B cell (primary cell): ENCODE measurements around the gene MECR. TPM values are rescaled to one million over a fixed set of nuclear protein-coding genes. Genes with fewer than 3 reads are reported as not detected.

ENCODE experiments used
- ATAC-seq: fragments of 200-7000 bp; cut with Tn5 transposase; one replicate; pipeline ENCODE4 v1.10.0; 2021; ENCODE audit warnings: low read depth, mild to moderate bottlenecking, moderate number of reproducible peaks, moderate library complexity
- CTCF ChIA-PET: fragments of 350-600 bp; sonication (Branson Sonifier 250); formaldehyde crosslinking; loops from one replicate; lab custom pipeline; 2021; ENCODE audit warnings: antibody characterized with exemption, inconsistent platforms; lab: Charles Lee
- POLR2A ChIA-PET: fragments of 350-600 bp; sonication (Branson Sonifier 250); formaldehyde crosslinking; loops from one replicate; lab custom pipeline; 2021; ENCODE audit warnings: antibody characterized with exemption; lab: Charles Lee
- DNase-seq: peaks from one replicate; pipeline ENCODE4 v3.0.0; 2013
- H2AFZ ChIP-seq: 2 replicates; pipeline ENCODE4 v1.6.1; 2012; ENCODE audit warnings: mild to moderate bottlenecking, low read depth, low read length; ENCODE audit not compliant: insufficient read depth, poor library complexity, severe bottlenecking
- H3K27ac ChIP-seq, 2 donors: 1 replicate in 1 of 2; 2 replicates in 1 of 2; pipeline ENCODE4 v1.5.1; 2012 to 2013; ENCODE audit warnings: low read length in 2 of 2, mild to moderate bottlenecking in 2 of 2, moderate library complexity in 1 of 2
- H3K27me3 ChIP-seq, 4 experiments: fragments of 200-600 bp in 1 of 4; sonication (generic) in 1 of 4; replicated peaks in 1 of 4; 1 replicate in 2 of 4; 2 replicates in 2 of 4; pipeline versions ENCODE4 v1.6.1 to v1.7.0; 2013 to 2016; ENCODE audit warnings: low read length in 3 of 4, mild to moderate bottlenecking in 2 of 4, mixed read lengths in 1 of 4, moderate library complexity in 1 of 4; ENCODE audit not compliant: insufficient read depth in 4 of 4, control insufficient read depth in 3 of 4; ENCODE audit errors: control extremely low read depth in 1 of 4
- H3K36me3 ChIP-seq, 2 experiments: replicated peaks in 1 of 2; 1 replicate in 1 of 2; 2 replicates in 1 of 2; pipeline versions ENCODE4 v1.6.1 to v1.7.1; 2013; ENCODE audit warnings: low read length in 1 of 2; ENCODE audit not compliant: insufficient read depth in 2 of 2, control insufficient read depth in 1 of 2; ENCODE audit errors: control extremely low read depth in 1 of 2, extremely low read depth in 1 of 2
- H3K4me1 ChIP-seq, 2 donors: fragments of 200-600 bp in 1 of 2; sonication (generic) in 1 of 2; 1 replicate in 1 of 2; 2 replicates in 1 of 2; pipeline versions ENCODE4 v1.5.1 to v1.6.1; 2013 to 2017; ENCODE audit warnings: low read length in 2 of 2; ENCODE audit not compliant: control insufficient read depth in 2 of 2, insufficient read depth in 2 of 2
- H3K4me2 ChIP-seq: replicated peaks from 2 replicates; pipeline ENCODE3; 2012; ENCODE audit warnings: mild to moderate bottlenecking, low read depth, low read length; ENCODE audit not compliant: poor library complexity, severe bottlenecking
- H3K4me3 ChIP-seq, 5 experiments: fragments of 200-600 bp in 1 of 5; sonication (generic) in 1 of 5; 1 replicate in 3 of 5; 2 replicates in 2 of 5; pipeline versions ENCODE4 v1.5.1 to v1.7.0; 2011 to 2016; ENCODE audit warnings: low read length in 4 of 5, mild to moderate bottlenecking in 4 of 5, low read depth in 2 of 5, control low read depth in 1 of 5, moderate library complexity in 1 of 5; ENCODE audit not compliant: insufficient read depth in 1 of 5; ENCODE audit errors: control extremely low read depth in 1 of 5, extremely low read depth in 1 of 5
- H3K79me2 ChIP-seq: fragments of 200-600 bp; sonication (generic); one replicate; pipeline ENCODE4 v1.6.0; 2016; ENCODE audit warnings: low read length; ENCODE audit not compliant: control insufficient read depth, insufficient read depth
- H3K9ac ChIP-seq: fragments of 200-600 bp; sonication (generic); 2 replicates; pipeline ENCODE4 v1.6.1; 2017; ENCODE audit warnings: mild to moderate bottlenecking, low read length, moderate library complexity
- H3K9me3 ChIP-seq, 3 donors: one replicate each; pipeline versions ENCODE4 v1.6.1 to v1.7.1; 2013; ENCODE audit warnings: low read length in 2 of 3; ENCODE audit not compliant: control insufficient read depth in 2 of 3, insufficient read depth in 1 of 3; ENCODE audit errors: control extremely low read depth in 1 of 3
- H4K20me1 ChIP-seq: 2 replicates; pipeline ENCODE4 v1.6.0; 2012; ENCODE audit warnings: mild to moderate bottlenecking, low read length; ENCODE audit not compliant: insufficient read depth, control insufficient read depth, poor library complexity, severe bottlenecking
- H3K27ac Mint-ChIP-seq: one replicate; pipeline ENCODE4 v1.8.0; 2021; ENCODE audit warnings: mixed read lengths
- H3K27me3 Mint-ChIP-seq: one replicate; pipeline ENCODE4 v1.8.0; 2021; ENCODE audit warnings: mixed read lengths
- H3K4me1 Mint-ChIP-seq: one replicate; pipeline ENCODE4 v1.8.0; 2021; ENCODE audit warnings: mixed read lengths
- H3K4me3 Mint-ChIP-seq: one replicate; pipeline ENCODE4 v1.8.0; 2021; ENCODE audit warnings: mixed read lengths
- H3K9me3 Mint-ChIP-seq: one replicate; pipeline ENCODE4 v1.8.0; 2022; ENCODE audit warnings: mixed read lengths; ENCODE audit not compliant: insufficient read depth
- EZH2 ChIP-seq: IDR thresholded peaks from 2 replicates; pipeline ENCODE4 v1.6.1; 2012; ENCODE audit warnings: borderline replicate concordance, low read depth, mild to moderate bottlenecking, moderate library complexity, low read length; ENCODE audit not compliant: insufficient read depth, poor library complexity, severe bottlenecking
- WGBS: methylation state at CpG from one replicate; pipeline ENCODE4 v1.1.5; 2013; ENCODE audit warnings: missing lambda C conversion rate; ENCODE audit not compliant: insufficient coverage; 5-methylcytosine and 5-hydroxymethylcytosine counted together
- intact Hi-C: fragments of 100-400 bp; cut with micrococcal nuclease; formaldehyde crosslinking; loops from one replicate; pipeline ENCODE4 v1.10.0; 2022
- polyA plus RNA-seq: library from polyadenylated mRNA; depleted of rRNA; stranded (reverse); fragments of >200 nt; gene quantifications from 2 replicates; pipeline ENCODE4 v1.2.3, GENCODE V29; 2012
- small RNA-seq: library from RNA; depleted of rRNA; stranded (forward); fragments of <200 nt; gene quantifications from one replicate; pipeline ENCODE3, GENCODE V24; 2012; ENCODE audit warnings: low replicate concordance, low read depth; ENCODE audit not compliant: insufficient read length
- total RNA-seq, 2 donors: library from RNA; stranded (reverse); fragments of 120-200 nt in 1 of 2; gene quantifications; 1 replicate in 1 of 2; 2 replicates in 1 of 2; pipeline versions ENCODE4 v1.2.3 to v1.2.4, GENCODE V29; 2013 to 2022
- TF ChIP-seq, protein P1 (sequence below): fragments of 200-600 bp; IDR thresholded peaks from one replicate; pipeline ENCODE4 v1.8.0; 2022; ENCODE audit warnings: antibody characterized with exemption, mild to moderate bottlenecking

Gene MECR
- total and polyA plus RNA-seq, 2 donors (not counting 1 experiment from before 2014, with no cell fraction given) = 15.9 to 16.2 TPM

- H3K9me3 ChIP-seq = peaks cover 0 to 6% (median 0%) of the 10 kb centered on the region in 3 donors
- no peak overlapping the region for H3K4me2 ChIP-seq
- H3K36me3 ChIP-seq = peaks cover 8 to 13% of the 10 kb centered on the region in 2 experiments
- H3K4me3 ChIP-seq = no peak overlapping the region
- no peaks in the 10 kb centered on the region for H3K27me3 ChIP-seq
- CTCF ChIA-PET = no interaction called here
- Mint-ChIP-seq H3K27me3 (no peaks in the 10 kb centered on the region), H3K4me1 (peaks cover 3% of the 10 kb centered on the region), H3K4me3 (no peak overlapping the region), H3K9me3 (no peaks in the 10 kb centered on the region), H3K27ac (no peak overlapping the region)
- intact Hi-C loops = no loop called here
- no peak overlapping the region for H3K9ac ChIP-seq
- H3K27ac ChIP-seq = no peak overlapping the region
- TF ChIP-seq, protein P1, sequence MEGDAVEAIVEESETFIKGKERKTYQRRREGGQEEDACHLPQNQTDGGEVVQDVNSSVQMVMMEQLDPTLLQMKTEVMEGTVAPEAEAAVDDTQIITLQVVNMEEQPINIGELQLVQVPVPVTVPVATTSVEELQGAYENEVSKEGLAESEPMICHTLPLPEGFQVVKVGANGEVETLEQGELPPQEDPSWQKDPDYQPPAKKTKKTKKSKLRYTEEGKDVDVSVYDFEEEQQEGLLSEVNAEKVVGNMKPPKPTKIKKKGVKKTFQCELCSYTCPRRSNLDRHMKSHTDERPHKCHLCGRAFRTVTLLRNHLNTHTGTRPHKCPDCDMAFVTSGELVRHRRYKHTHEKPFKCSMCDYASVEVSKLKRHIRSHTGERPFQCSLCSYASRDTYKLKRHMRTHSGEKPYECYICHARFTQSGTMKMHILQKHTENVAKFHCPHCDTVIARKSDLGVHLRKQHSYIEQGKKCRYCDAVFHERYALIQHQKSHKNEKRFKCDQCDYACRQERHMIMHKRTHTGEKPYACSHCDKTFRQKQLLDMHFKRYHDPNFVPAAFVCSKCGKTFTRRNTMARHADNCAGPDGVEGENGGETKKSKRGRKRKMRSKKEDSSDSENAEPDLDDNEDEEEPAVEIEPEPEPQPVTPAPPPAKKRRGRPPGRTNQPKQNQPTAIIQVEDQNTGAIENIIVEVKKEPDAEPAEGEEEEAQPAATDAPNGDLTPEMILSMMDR = no peak
- no peak for TF ChIP-seq EZH2
- WGBS = no CpG with 5 or more reads among the region's 2 CpGs
- H2AFZ ChIP-seq = no peak overlapping the region
- no peaks in the 10 kb centered on the region for H3K4me1 ChIP-seq
- H3K79me2 ChIP-seq = no peaks in the 10 kb centered on the region
- POLR2A ChIA-PET = no interaction called here
- DNase-seq = no peak
- no peak for ATAC-seq
- no peaks in the 10 kb centered on the region for H4K20me1 ChIP-seq
Observed at GRCh38 chr1:29142714-29143113, 88.0 kb downstream of the MECR start.

Small RNA genes lying within 50 kb of the gene (small RNA-seq; reads per million reads assigned to genes)
- not detected for gene RF02271

Other genes with a start within 250 kb of the MECR start
- gene TMEM200B, start 107.0 kb downstream of the MECR start, total RNA-seq = not detected in 2 replicates
- gene TMEM200B, start 107.0 kb downstream of the MECR start, polyA plus RNA-seq = not detected in 2 replicates
- 93.5 and 100 TPM in 2 replicates for gene SRSF4, start 49.0 kb downstream of the MECR start, total RNA-seq
- gene SRSF4, start 49.0 kb downstream of the MECR start, polyA plus RNA-seq = 48.4 and 115 TPM in 2 replicates
- 0.15 and 0.25 TPM in 2 replicates for gene PTPRU, start 5.6 kb upstream of the MECR start, total RNA-seq
- 0.10 and 0.78 TPM in 2 replicates for gene PTPRU, start 5.6 kb upstream of the MECR start, polyA plus RNA-seq